ENCODE data around the gene NOL12.

NOL12 gene

GRCh38 chr22:37675930-37676735 is 10.0 kb upstream of the NOL12 start:
- H3K4me3 ChIP-seq (ENCODE audit: low read depth, low read length), result no peak overlapping the region
- TF ChIP-seq CTCF (IDR thresholded peaks at IDR 0.05; ENCODE audit: control insufficient read depth, extremely low read depth, insufficient read depth), result no peak
- DNase-seq (ENCODE audit: low read depth), result no peak

GRCh38 chr22:37676736-37677492 is 9.2 kb upstream of the NOL12 start:
- H3K4me3 ChIP-seq (ENCODE audit: low read depth, low read length), result no peak overlapping the region
- TF ChIP-seq CTCF (IDR thresholded peaks at IDR 0.05; ENCODE audit: control insufficient read depth, extremely low read depth, insufficient read depth), result no peak
- no peak for DNase-seq (ENCODE audit: low read depth)

GRCh38 chr22:37677493-37677974 is 8.6 kb upstream of the NOL12 start:
- no peak overlapping the region for H3K4me3 ChIP-seq (ENCODE audit: low read depth, low read length)
- TF ChIP-seq CTCF (IDR thresholded peaks at IDR 0.05; ENCODE audit: control insufficient read depth, extremely low read depth, insufficient read depth), result no peak

GRCh38 chr22:37678372-37678771 is 7.8 kb upstream of the NOL12 start:
- no peak overlapping the region for H3K4me3 ChIP-seq (ENCODE audit: low read depth, low read length)
- no peak for TF ChIP-seq CTCF (IDR thresholded peaks at IDR 0.05; ENCODE audit: control insufficient read depth, extremely low read depth, insufficient read depth)
- no peak for DNase-seq (ENCODE audit: low read depth)

More at GRCh38 chr22:37677493-37677974, 8.6 kb upstream of the NOL12 start:
- DNase-seq (ENCODE audit: low read depth), result no peak

- H3K4me3 ChIP-seq (ENCODE audit: low read depth, low read length), result no peak overlapping the region
- no peak for DNase-seq (ENCODE audit: low read depth)
- TF ChIP-seq CTCF (IDR thresholded peaks at IDR 0.05; ENCODE audit: control insufficient read depth, extremely low read depth, insufficient read depth), result no peak
Observed at GRCh38 chr22:37679670-37680069, 6.5 kb upstream of the NOL12 start.

- no peak for DNase-seq (ENCODE audit: low read depth)
- no peak overlapping the region for H3K4me3 ChIP-seq (ENCODE audit: low read depth, low read length)
- TF ChIP-seq CTCF (IDR thresholded peaks at IDR 0.05; ENCODE audit: control insufficient read depth, extremely low read depth, insufficient read depth), result no peak
Observed at GRCh38 chr22:37680191-37680851, 5.8 kb upstream of the NOL12 start.

Measured in LNCaP clone FGC (cell line).